Activated gamma-delta T cell (primary cell): ENCODE results near the gene PDPN.

Experiments
- DNase-seq: peaks from one replicate; lab custom pipeline; 2025; lab: John Stamatoyannopoulos, UW

Gene PDPN

DNA sequence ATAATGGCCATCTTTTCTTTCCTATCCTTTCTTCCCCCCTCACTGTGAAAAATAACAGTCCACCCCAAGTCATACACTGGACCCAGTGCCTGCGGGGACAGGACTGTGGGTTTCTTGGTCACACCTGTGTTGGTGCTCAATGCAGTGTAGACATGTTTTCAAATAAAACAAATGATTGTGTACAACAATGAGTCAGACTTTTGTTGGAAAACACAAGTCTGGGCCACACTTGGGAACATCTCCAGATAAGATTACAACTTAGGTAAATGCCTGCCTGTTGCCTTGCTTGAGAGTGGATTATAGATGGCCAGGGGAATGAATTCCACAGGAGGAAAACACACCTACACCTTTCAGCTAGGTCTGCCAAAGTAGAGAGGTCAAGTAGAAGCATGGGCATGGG, 34.1 kb downstream of the PDPN start:
- no peak for DNase-seq

DNA sequence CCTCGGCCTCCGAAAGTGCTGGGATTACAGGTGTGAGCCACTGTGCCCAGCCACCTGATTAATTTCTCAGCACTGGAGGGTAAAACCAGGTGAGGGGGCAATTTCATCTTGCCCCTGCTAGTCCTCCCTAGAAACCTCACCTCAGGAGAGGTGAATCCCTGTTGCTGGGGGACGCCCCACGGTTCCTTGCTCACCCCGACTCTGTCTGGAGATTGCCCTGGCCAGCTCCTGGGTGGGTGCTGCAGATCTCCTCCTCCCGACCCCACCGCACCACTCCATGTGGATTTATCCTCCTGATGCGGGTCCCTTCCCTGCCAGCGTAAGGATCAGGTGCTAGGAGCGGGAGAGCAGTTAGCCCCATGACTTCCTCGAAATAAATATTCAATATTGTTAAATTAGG, 34.9 kb downstream of the PDPN start:
- DNase-seq = no peak

DNA sequence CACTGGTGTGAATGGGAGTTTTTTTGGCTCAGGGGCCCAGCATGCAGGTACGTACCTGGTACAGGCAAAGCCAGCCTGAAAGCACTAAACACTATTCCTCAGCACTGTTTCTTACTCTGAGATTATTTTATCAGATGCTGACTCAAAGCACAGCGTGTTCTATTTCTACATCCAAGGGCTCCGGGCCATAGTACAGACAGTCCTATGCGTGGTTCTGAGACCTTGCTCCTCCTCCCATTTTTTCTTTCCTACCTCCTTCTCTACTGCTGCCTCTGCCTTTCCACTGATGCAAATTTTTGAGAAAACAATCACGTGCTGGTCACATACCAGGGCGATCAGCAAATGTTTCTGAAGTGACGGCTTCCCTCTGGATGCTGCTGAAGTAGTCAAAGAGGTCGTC, 36.3 kb downstream of the PDPN start:
- DNase-seq = no peak

DNA sequence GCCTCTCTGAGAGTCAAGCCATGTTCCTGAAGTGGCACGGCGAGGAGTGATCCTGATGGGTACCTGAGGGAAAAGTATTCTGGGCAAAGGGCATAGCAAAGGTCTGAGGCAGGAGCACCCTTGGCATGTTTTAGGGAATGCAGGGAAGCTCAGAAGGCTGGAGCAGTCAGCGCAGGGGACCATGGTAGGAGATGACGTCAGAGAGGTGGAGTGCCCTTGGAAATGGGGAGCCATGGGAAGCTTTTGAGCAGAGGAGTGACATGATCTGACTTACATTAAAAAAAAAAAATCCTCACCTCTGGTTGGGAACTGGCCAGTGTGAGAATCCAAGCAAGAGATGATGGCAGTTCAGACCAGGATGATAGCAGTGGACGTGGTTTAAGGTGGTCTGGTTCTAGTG, 37.2 kb downstream of the PDPN start:
- DNase-seq = no peak

DNA sequence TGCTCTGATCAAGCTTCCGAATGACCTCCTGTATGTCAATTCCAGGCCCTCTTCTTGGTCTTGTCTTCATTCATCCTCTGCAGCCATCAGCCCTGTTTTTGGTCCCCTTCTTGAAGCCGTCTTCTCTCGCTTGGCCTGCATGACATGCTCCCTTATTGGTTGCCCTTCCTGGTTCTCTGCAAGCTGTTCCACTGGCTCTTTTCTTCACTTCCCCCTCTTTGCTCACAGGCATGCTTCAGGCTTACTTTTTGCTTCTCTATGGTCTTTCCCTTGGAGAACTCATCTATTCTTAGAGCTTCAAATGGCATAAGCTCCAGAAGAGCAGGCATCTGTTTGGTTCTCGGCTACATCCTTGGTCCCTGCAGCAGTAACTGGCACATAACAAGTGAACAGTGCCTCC, 38.8 kb downstream of the PDPN start:
- no peak for DNase-seq

DNA sequence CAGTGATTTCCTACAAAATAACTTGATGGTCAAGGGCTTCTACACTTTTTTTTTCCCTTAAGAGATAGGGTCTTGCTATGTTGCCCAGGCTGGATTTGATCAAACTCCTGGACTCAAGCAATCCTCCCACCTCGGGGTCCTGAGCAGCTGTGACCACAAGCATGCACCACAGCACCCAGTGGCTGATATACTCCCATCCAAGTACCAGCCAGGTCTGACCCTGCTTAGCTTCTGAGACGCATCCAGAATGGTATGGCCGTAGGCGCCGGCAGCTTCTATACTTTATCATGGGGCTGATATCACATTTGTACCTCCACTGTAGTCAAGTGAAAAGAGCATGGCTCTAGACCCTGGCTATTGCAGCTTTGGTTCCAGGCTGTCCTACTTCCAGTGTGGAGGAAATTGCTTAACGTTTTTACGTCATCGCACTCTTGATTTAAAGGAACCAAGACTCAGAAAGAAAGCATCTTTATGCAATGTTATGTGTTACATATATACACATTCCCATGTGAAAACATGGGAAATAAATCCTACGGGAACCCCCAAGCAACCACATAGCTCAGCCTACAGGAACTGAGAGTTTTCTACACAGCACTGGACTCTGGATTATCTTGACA, 39.5 kb downstream of the PDPN start:
- DNase-seq = no peak

DNA sequence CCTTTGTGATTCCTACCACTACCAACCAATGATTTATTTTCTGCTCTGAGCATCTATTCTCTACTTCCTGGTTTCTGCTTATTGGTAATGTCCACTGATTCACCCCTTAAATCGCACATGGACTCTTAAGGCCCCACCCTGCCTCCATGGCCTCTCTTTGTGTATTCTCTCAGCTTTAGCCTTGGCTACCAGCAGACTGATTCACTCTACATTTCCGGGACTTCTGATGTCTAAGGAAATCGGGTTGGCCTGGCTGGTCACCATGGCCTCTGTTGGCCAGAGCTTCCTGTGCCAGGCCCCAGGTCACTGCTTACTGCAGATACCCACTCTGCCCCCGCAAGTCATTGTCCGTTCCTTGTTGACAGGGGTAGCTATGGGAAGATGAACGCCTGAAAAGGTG, 40.9 kb downstream of the PDPN start:
- no peak for DNase-seq

DNA sequence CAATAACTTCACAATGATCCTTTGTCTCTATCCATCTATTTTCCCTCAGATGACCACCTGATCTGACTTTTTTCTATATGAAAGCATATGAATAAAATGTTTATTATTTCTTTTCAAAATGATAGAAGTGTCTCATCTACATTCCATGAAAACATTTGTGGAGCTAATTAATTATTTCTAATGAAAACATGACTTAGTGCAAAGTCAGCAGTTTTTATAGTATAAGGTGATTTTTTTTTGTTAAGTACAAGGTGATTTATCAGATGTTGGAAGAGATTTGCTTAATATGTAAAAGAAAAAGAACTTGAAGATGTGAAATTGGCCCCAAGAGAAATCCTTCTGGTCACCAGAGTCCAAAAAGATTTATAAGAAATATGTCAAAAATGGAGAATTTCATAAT, 43.5 kb downstream of the PDPN start:
- no peak for DNase-seq

DNA sequence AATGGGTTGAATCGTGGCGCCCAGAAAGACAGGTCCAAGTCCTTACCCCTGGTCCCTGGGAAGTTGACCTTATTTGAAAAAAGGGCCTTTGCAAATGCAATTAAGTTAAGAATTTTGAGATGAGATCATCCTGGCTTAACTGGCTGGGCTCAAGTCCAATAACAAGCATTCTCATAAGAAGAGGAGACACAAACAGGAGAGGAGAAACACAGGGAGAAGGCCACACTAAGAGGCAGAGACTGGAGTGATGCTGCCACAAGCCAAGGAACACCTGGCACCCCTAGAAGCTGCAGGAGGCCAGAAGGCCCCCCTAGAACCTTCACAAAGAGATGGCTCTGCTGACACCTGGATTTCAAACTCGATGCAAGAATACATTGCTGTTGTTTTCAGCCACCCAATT, 44.6 kb downstream of the PDPN start:
- no peak for DNase-seq

DNA sequence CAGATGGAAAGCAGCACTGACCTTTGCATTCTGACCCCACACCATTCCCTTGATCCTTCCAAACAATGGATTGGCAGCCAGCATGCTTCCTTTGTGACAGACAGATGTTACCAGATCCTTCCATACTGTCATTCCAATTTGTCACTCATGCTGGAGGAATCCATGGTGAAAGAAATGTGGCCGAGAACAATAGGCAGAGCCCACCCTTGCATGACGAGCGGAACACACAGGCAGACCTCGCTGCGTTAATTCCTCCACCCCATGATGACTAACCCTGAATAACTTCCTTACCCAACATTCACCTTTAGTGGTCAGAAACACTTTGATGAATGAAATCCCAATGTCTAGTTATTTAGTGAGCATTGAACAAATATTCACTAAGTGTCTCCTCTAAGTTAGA, 45.1 kb downstream of the PDPN start:
- DNase-seq = no peak

DNA sequence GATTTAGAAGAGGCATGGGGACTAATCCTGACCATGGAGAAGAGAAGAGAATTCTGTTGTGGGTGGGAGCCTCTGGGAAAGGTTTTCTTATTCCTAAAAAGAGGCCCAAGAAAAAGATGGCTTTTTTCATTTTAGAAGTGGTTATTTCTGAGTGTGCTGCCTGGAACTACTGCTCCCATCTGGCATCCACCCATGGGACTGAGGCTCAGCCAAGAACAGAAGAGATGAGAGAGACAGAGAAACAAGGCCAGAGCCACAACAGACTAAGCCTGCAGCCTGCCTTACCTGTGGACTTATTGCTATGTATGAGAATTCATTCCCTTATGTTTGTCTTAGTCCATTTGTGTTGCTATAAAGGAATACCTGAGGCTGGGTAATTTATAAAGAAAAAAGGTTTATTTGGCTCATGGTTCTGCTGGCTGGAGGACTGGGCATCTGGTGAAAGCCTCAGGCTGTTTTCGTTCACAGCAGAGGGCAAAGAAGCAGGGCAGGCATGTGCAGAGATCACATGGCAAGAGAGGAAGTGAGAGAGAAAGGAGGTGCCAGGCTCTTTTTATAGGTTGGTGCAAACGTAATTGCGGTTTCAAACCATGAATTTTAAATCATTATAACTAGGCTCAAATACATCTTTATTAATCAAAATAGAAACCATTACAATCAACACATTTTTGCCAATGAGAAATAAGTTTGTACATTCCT, 58.8 kb downstream of the PDPN start:
- DNase-seq = no peak

DNA sequence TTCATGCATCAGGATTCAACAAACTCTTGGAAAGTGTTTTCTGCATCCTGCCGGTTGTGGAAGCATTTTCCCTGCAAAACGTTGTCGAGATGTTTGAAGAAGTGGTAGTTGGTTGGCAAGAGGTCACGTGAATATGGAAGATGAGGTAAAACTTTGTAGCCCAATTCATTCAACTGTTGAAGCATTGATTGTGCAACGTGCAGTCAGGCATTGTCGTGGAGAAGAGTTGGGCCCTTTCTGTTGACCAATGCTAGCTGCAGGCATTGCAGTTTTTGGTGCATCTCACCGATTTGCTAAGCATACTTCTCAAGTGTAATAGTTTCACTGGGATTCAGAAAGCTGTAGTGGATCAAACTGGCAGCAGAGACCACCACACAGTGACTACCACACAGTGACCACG, 59.4 kb downstream of the PDPN start:
- DNase-seq = no peak

DNA sequence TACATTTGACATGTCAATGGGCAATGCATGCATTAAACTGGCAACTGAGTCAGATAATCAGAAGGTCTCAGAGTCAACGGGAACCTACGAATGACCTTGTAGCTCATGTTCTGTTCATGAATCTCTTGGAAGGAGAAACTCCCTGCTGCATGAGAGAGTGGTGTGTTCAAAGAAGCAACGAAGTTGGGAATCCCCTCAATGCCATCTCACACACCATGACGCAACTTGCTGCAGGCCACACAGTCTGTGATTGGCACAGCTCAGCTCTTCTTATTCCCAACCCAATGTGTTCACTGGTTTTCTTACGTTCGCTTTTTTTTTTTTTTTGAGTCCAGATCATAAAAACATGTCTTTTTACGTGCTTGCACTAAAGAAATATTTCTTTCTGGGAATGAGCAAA, 62.9 kb downstream of the PDPN start:
- no peak for DNase-seq

DNA sequence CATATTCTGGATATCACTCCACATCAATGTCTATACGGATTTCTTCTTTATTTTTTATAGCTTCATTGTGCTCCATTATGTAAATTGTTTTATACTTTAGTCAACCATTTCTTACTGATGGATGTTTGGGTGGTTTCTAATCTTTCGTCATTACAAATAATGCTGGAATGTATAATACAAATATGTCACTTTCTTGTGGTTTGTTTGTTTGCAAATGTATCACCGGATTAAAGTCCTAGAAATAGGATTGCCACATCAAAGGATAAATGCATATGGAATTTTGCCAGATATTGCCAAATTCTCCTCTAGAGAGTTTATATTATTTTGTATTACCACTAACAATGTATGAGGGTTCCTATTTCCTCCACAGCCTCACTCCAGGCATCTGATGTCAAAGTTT, 67.6 kb downstream of the PDPN start:
- no peak for DNase-seq

DNA sequence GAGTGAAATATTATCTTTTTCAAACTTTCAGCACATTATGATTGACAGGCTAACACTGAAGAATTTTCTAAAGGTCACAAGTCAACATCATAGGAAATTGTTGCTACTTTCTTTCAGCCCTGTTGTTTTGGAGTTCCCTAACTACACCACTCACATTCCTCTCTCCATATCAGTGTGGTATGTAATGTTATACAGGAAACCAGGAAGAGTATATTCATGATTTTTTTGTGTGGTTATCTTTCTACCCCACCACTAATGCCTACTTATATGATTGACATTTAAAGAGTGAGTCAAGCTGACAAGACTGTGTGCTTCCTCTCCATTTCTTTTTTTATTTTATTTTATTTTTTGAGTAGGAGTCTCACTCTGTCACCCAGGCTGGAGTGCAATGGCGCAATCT, 68.6 kb downstream of the PDPN start:
- no peak for DNase-seq

DNA sequence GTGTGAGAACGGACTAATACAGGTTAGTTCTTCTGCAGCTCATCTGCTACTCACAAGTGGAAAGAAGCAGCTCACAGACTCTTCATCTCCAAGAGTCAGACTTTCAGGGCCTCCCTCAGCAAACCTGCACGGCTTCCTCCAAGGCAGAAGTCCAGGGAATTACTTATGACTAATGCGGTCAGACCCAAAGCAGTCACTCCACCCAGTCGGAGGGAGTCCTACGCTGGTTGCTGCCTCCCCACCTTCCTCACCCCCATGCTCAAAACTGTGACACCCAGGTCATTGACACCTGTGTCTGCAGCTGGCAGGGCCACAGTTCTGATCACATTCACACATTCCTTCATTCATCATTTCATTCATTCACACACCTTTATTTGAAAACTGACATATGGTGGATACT, 77.9 kb downstream of the PDPN start:
- no peak for DNase-seq

DNA sequence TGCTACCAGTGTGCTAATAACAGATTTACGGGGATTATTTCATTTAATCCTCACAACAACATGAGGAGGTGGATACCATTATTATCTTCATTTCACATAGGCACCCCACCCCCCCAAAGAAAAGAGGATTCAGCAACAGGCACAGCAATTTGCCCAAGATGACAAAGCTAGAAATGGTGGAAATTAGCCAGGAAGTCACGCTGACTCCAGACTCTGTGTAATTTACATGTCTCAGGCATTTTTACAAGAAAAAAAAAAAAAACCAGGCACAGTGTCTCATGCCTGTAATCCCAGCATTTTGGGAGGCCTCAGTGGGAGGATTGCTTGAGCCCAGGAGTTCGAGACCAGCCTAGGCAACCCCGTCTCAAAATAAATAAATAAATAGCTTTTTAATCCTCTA, 78.9 kb downstream of the PDPN start:
- DNase-seq = no peak

DNA sequence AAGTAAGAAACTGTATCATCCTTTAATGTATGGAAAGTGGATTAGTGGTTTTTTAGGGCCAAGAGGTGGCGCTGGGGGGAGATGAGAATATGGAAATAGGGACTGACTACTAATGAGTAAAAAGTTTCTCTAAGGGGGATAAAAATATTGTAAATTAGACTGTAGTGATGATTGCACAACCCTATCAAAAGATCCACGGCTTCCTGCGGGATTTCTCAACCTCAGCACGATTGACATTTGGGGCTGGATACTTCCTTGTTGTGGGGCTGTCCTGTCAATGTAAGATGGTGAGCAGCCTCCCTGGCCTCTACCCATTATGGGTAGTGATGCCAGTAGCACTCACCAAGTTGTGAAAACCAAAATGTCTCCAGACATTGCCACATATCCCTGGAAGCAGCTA, 80.3 kb downstream of the PDPN start:
- DNase-seq = no peak

DNA sequence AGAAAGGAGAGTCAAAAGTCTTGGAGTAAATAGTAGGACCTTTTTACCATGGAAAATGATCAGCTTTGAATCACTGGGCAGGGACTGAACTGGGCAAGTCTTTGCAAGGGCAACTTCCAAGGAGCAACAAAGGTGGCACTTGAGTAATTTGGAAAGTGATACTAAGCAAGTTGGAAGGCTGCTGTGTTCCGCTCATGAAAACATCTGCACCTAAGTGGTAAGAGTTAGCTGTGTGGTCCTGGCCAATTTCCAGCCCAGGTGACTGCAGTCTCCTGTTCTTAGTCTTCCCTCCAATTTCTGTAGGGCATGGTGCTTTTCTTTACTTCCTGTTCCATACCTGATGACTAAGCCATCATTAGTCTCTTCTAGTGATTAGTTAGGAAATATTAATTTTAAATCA, 80.8 kb downstream of the PDPN start:
- DNase-seq = no peak

DNA sequence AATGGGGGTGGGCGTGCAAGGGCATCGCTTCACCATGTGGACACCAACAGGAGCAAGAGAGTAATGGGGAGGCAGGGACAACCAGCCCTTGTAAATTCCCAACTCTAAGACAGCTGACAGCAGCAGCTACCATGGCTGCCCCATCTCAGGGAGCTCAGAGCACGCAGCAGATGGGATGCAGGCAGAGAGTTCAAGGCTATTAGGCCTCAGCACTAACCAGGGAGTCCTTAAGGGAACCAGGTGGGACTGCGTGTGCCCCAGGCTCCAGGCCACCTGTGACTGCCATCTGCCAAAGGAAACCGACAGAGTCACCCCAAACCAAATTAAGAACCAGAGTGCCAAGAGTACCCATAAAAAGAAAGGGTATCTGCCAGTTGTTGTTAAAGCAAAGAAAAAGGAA, 82.7 kb downstream of the PDPN start:
- DNase-seq = no peak
